Muscle of leg (tissue), 11 donors: ENCODE data around the gene RNF207. TPM values are rescaled to one million over a fixed set of nuclear protein-coding genes. Genes with fewer than 3 reads are reported as not detected.

Source experiments
- DNase-seq: peaks from one replicate; pipeline ENCODE4 v3.0.0; 2013
- H3K27ac ChIP-seq: one replicate; pipeline ENCODE4 v1.5.1; 2013; ENCODE audit warnings: mild to moderate bottlenecking, low read length, control low read depth
- H3K27me3 ChIP-seq: one replicate; pipeline ENCODE4 v1.6.1; 2013; ENCODE audit warnings: low read length; ENCODE audit not compliant: control insufficient read depth, insufficient read depth
- H3K36me3 ChIP-seq: one replicate; pipeline ENCODE4 v1.6.1; 2013; ENCODE audit warnings: low read length; ENCODE audit not compliant: control insufficient read depth, insufficient read depth
- H3K4me1 ChIP-seq: one replicate; pipeline ENCODE4 v1.6.1; 2013; ENCODE audit warnings: low read length; ENCODE audit not compliant: control insufficient read depth, insufficient read depth
- H3K4me3 ChIP-seq: one replicate; pipeline ENCODE4 v1.5.1; 2013; ENCODE audit warnings: low read length, control low read depth
- H3K9me3 ChIP-seq: replicated peaks from 2 replicates; pipeline ENCODE4 v1.6.1; 2013; ENCODE audit warnings: low read depth, low read length; ENCODE audit not compliant: control insufficient read depth
- WGBS: methylation state at CpG from one replicate; pipeline ENCODE4 v1.1.5; 2013; ENCODE audit warnings: missing lambda C conversion rate; ENCODE audit not compliant: insufficient coverage; 5-methylcytosine and 5-hydroxymethylcytosine counted together
- polyA plus RNA-seq, 8 donors: library from polyadenylated mRNA; unstranded; fragments of 120-200 nt; gene quantifications; one replicate each; pipeline versions ENCODE4 v1.2.1 to v1.2.3, GENCODE V29; 2013; ENCODE audit warnings: inconsistent platforms in 1 of 8, low replicate concordance in 1 of 8; ENCODE audit not compliant: insufficient read length in 8 of 8, insufficient read depth in 1 of 8
- total RNA-seq: library from RNA; stranded (reverse); fragments of 120-200 nt; gene quantifications from one replicate; pipeline ENCODE4 v1.2.4, GENCODE V29; 2013

RNF207 gene
- total and polyA plus RNA-seq, 9 donors, result 13.4 to 41.6 (median 21.7) TPM

DNA sequence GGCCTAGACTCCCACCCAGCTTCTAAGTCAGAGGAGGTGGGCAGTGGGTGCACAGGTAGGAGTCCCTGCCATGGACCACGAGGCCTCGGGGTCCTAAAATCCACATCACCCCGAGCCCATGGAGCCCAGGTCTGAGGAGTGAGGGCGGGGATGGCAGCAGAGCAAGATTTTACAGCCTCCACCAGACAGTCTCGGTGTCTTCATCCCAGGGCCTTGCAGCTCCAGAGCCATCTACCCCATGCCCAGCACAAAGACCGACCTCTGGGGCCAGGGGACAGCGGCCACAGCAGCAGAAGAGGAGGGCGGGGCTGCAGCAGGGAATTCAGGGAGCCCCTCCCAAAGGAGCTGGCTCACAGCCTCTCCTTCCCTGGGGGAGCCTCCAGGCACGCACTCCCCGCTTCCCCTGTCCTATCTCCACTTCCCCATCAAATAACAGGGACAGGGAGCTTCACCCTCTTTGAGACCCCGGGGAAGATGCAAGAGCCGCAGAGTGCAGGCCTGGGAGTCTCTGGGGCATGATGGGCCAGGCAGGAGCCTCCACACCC, 40.4 kb upstream of the RNF207 start:
- H3K27me3 ChIP-seq, result peaks cover 7% of the 10 kb centered on the region
- H3K4me1 ChIP-seq, result no peaks in the 10 kb centered on the region
- no peak overlapping the region for H3K4me3 ChIP-seq
- no peaks in the 10 kb centered on the region for H3K9me3 ChIP-seq
- DNase-seq, result no peak
- H3K36me3 ChIP-seq, result no peaks in the 10 kb centered on the region
- no peak overlapping the region for H3K27ac ChIP-seq
- 70% methylated on average over 4 of the region's 12 CpGs for WGBS

DNA sequence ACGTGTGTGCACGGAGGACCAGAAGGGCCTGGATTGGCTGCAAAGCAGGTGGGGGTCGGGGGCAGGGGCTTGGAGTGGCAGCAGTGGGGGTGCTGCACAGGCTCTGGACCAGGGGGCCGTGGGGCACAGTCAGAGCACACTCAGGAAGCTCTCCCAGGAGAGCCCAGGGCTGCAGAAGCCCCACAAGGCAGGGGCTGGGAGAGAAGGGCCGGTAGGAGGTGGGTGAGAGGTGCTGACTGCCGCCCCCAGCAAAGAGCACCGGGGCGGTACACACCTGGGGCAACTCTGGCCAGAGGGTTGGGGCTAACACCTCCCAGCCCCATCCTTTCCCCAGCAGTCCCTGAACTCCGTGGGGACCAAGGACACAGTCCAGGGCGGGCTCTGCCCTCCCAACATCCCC, 39.7 kb upstream of the RNF207 start:
- DNase-seq, result no peak
- no peaks in the 10 kb centered on the region for H3K36me3 ChIP-seq
- H3K4me3 ChIP-seq, result no peak overlapping the region
- no peaks in the 10 kb centered on the region for H3K9me3 ChIP-seq
- WGBS, result 43% methylated on average over 4 of the region's 10 CpGs
- no peaks in the 10 kb centered on the region for H3K4me1 ChIP-seq
- H3K27ac ChIP-seq, result no peak overlapping the region
- peaks cover 7% of the 10 kb centered on the region for H3K27me3 ChIP-seq

DNA sequence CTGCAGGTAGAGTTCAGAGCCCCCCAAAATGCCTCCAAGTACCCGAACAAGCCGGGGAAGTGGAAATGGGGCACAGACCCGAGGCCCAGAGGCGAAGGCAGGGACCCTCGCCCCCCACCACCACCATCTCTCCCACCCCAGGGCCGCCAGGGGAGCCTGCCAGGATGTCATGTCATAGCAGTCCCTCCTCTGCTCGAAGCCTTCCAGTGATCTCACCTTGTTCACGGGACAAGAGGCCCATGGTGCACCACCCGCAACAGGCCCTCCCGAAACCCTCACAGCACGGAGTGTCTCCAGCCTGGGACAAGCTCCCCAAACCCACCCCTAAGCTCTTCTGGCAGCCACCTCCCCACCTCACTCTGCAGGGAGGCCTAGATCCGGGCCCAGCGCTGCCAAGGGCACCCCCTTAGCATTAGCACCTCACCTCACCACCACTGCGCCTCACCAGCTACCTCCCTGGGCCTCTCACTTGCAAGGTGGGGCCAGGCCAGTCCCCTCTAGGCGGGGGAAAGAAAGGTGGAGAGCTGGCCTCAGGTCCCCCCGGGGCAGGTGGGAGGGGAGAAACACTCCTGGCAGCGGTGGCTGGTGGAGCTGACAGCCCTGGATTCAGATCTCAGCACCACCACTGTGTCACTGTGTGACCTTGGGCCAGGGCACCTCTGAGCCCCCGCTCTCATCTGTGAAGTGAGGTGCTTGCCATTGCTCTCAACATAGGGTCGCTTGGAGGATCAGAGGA, 39.1 kb upstream of the RNF207 start:
- Histone ChIP-seq H3K36me3 (no peaks in the 10 kb centered on the region), H3K27me3 (peaks cover 7% of the 10 kb centered on the region), H3K4me3 (no peak overlapping the region), H3K27ac (no peak overlapping the region), H3K4me1 (no peaks in the 10 kb centered on the region), H3K9me3 (no peaks in the 10 kb centered on the region)
- 65% methylated on average over 15 of the region's 19 CpGs for WGBS
- DNase-seq, result no peak

DNA sequence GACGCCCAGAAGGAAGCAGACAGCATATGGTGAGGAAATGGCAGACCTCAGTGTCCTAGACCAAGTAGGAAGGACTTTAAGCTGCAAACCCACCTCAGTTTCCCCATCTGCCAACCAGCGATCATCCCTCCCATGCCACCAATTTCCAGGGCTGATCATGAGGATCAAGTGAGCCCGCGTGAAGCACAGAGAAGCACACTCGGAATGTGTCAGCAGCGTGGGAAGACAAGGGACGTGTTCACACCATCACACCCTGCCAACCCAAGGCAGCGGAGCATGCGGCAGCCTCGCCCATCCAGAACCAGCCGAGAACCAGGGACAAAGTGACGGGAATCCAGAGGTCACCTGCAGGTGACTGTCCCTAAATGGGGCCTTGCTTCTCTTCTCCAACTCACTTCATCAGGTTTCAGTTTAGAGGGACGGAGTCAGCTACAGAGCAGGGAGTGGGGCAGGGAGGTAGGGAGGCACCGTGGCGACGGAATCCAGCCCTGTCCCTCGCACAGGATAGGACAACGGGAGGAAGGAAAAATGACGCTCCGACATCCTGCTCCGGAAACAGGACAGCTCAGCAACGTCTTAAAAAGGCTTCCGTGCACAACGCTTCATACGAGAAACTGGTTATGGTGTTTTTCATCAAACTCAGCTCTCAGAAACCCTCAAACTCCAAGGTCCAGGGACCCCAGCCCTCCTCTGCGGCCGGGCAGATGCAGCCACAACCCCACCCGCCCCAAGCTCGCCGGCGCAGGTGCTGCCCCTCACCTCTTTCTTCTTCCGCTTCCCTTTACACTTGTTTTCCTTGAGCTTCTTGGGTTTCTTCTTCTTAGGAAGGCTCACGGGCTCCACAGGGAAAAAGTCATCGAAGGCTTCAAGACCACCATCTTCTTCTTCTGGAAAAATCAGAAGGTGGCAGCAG, 38.3 kb upstream of the RNF207 start:
- Histone ChIP-seq H3K36me3 (no peaks in the 10 kb centered on the region), H3K27me3 (peaks cover 9% of the 10 kb centered on the region), H3K27ac (no peak overlapping the region), H3K4me3 (no peak overlapping the region), H3K9me3 (no peaks in the 10 kb centered on the region), H3K4me1 (no peaks in the 10 kb centered on the region)
- no peak for DNase-seq
- 64% methylated on average over 28 of the region's 34 CpGs for WGBS

DNA sequence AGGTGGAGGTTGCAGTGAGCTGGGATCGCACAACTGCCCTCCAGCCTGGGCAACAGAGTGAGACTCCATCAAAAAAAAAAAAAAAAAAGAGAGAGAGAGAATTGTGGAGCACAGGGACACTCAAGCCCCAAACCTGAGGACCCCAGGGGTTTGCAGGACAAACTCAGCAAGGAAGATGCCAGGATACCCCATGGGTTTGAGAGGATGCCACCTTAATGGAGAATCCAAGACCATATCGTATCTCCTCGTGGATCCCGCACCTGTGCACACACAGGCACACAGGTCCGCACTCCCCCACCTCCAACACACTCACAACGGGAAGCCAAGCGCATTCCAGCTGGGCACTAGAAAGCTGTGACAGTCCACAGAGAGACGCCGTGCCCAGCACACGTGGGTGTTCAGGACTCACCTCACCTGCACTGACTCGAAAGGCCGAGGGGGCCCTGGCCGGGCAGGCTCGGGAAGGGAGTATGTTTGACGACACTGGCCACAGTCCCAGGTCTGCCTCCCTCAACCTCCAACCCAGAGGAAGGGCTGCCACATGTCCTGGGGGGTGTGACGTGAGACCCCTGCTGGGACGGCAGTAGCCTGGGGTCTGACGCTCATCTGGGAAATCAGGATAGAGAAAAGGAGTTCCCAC, 36.9 kb upstream of the RNF207 start:
- peaks cover 6% of the 10 kb centered on the region for H3K27me3 ChIP-seq
- 83% methylated on average over 5 of the region's 18 CpGs for WGBS
- H3K4me1 ChIP-seq, result no peaks in the 10 kb centered on the region
- H3K9me3 ChIP-seq, result no peaks in the 10 kb centered on the region
- DNase-seq, result no peak
- no peak overlapping the region for H3K4me3 ChIP-seq
- H3K27ac ChIP-seq, result no peak overlapping the region
- H3K36me3 ChIP-seq, result no peaks in the 10 kb centered on the region

GRCh38 chr1:6170116-6170741, 35.7 kb upstream of the RNF207 start:
- Histone ChIP-seq H3K36me3 (no peaks in the 10 kb centered on the region), H3K9me3 (no peaks in the 10 kb centered on the region), H3K27ac (no peak overlapping the region), H3K4me3 (no peak overlapping the region), H3K4me1 (no peaks in the 10 kb centered on the region), H3K27me3 (peaks cover 6% of the 10 kb centered on the region)
- DNase-seq, result no peak
- 61% methylated on average over 5 of the region's 16 CpGs for WGBS

DNA sequence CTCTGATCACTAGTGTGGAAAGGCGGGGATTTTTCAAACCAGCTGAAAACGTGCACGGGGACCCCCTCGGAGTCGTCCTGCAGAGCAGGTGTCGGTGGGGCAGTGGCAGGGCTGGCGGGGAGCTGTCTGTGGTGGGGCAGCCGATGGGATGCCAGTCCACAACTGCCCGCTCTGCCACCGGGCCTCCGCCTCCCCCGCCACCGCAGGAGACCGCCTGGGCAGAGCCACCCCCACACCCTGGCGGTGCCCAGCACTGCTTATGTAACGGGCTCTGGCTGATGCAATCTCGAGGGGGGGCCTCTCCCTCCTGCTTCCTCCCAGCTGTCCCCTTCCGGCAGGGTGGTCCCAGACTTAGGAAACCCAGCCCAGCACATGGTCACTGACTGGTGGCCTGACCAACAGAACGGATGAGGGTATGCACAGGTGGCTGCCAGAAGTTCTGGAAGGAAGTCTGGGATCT, 35.1 kb upstream of the RNF207 start:
- 69% methylated on average over 16 of the region's 19 CpGs for WGBS
- Histone ChIP-seq H3K27ac (no peak overlapping the region), H3K27me3 (peaks cover 6% of the 10 kb centered on the region), H3K4me1 (no peaks in the 10 kb centered on the region), H3K9me3 (no peaks in the 10 kb centered on the region), H3K36me3 (no peaks in the 10 kb centered on the region), H3K4me3 (no peak overlapping the region)
- DNase-seq, result no peak

- no peaks in the 10 kb centered on the region for H3K36me3 ChIP-seq
- no peak for DNase-seq
- H3K27me3 ChIP-seq, result peaks cover 13% of the 10 kb centered on the region
- 26% methylated on average over 8 of the region's 10 CpGs for WGBS
- H3K27ac ChIP-seq, result no peak overlapping the region
- no peaks in the 10 kb centered on the region for H3K4me1 ChIP-seq
- no peaks in the 10 kb centered on the region for H3K9me3 ChIP-seq
- no peak overlapping the region for H3K4me3 ChIP-seq
Measured at GRCh38 chr1:6171548-6172124, 34.3 kb upstream of the RNF207 start.

DNA sequence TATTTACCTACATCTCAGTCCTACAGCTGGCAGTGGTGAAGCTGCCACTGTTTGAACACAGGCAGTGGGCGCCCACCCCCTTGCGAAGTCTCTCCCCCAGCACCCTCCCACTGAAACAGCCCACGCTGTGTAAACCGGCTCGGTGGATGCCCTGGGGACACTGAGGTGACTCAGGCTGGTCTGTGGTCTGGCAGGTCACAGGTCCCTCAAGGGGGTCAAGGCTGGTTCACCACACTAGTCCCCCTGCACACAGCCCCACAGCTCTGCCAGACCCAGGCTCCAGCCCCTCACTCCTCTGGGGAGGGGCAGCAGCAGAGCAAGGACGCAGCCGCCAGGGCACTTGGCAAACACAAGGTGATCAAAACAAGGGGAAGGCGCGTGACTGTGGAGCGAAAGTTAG, 33.4 kb upstream of the RNF207 start:
- 79% methylated on average over 3 of the region's 10 CpGs for WGBS
- peaks cover 22% of the 10 kb centered on the region for H3K27me3 ChIP-seq
- no peak overlapping the region for H3K27ac ChIP-seq
- no peaks in the 10 kb centered on the region for H3K36me3 ChIP-seq
- DNase-seq, result no peak
- no peak overlapping the region for H3K4me3 ChIP-seq
- H3K9me3 ChIP-seq, result no peaks in the 10 kb centered on the region
- H3K4me1 ChIP-seq, result no peaks in the 10 kb centered on the region
